ENCODE measurements around the gene KIF9.
"Not testable (repeated sequence)": the region's sequence is repeated elsewhere in the genome, so short reads cannot be mapped to it uniquely, and the experiment has no call there.

KIF9 gene

DNA sequence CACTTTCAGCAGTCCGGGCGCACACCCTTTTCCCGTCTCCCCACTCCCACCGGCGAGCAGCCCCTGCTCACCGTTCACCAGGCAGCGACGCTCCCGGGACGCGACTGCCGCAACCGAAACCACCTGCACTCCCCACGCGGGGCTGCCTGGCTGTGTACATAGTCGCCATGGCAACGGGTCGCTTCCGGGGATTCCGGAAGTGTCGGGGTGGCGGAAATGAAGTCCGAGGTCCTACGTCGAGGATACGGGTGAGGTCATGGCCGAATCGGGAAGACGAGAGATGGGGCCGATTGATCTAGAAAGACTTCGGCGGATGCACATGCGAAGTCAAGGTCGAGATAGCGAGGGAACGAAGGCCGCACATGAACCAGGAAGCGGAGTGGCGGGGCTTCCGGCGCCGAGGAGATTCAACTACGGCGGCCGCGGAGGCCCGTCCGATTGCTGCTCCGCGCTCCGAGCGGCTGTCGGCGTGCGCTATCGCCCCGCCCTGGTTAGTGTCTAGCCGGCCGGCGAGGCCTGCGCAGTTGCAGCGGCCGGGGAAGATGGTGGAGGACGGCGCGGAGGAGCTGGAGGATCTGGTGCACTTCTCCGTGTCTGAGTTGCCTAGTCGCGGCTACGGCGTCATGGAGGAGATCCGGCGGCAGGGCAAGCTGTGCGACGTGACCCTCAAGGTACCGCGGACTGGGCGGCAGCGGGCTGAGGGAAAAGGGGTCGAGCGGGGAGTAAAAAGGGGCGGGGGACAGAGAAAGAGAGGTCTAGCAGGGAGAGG lies at the start of gene KIF9, which contains the start of gene KLHL18:
Gene KIF9, minus strand, starts transcription at position 376 of the 769 bp plus-strand sequence. CDS start 5,425 bp downstream, outside the sequence.
Gene KLHL18, plus strand, starts transcription at position 521 of the 769 bp plus-strand sequence. Its CDS starts 22 bp downstream, at position 543.
- H3K4me1 ChIP-seq (ENCODE audit: control insufficient read depth, insufficient read depth, low read length) = peaks cover 3% of the 10 kb centered on the region
- H3K27ac ChIP-seq (ENCODE audit: low read depth, low read length) = peak within 1 kb of the TSS; percentile 83
- peak within 1 kb of the TSS; percentile 92 for H3K9ac ChIP-seq (ENCODE audit: low read length)
- peak within 1 kb of the TSS; percentile 86 for H3K4me3 ChIP-seq (ENCODE audit: low read depth, low read length)
- H3K27me3 ChIP-seq (ENCODE audit: control insufficient read depth, insufficient read depth, low read length) = no peaks in the 10 kb centered on the region
- H3K9me3 ChIP-seq (ENCODE audit: control insufficient read depth, insufficient read depth, low read depth, low read length) = no peaks in the 10 kb centered on the region
- H3K36me3 ChIP-seq (ENCODE audit: control insufficient read depth, insufficient read depth, low read length) = peaks cover 4% of the 10 kb centered on the region

DNA sequence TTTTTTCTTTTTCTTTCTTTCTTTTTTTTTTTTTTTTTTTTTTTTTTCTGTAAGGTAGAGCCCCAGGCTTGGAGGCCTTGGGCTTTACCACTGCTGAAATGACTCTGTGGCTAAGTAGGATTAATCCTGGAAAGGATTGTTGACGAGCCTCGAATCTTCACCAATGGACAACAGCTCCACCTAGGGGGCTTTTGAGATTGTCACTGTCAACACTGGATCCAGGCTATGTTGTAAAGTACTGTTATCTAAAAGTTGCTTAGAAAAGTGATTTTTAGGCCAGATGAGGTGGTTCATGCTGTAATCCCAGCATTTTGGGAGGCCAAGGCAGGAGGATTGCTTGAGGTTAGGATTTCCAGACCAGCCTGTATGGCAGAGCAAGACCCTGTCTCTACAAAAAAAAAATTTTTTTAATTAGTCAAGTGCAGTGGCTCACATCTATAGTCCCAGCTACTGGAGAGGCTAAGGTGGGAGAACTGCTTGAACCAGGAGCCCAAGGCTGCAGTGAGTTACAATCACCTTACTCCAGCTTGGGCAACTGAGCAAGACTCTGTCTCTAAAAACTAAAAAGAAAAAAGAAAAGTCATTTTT lies 41.8 kb upstream of the KIF9 start:
- H3K27ac ChIP-seq (ENCODE audit: low read depth, low read length) = no peak overlapping the region
- H3K4me1 ChIP-seq (ENCODE audit: control insufficient read depth, insufficient read depth, low read length) = no peaks in the 10 kb centered on the region; the same call in 1 of the 2 replicates
- H3K9me3 ChIP-seq (ENCODE audit: control insufficient read depth, insufficient read depth, low read depth, low read length) = no peaks in the 10 kb centered on the region
- H3K36me3 ChIP-seq (ENCODE audit: control insufficient read depth, insufficient read depth, low read length) = peaks cover 75% of the 10 kb centered on the region
- no peaks in the 10 kb centered on the region for H3K27me3 ChIP-seq (ENCODE audit: control insufficient read depth, insufficient read depth, low read length)
- no peak overlapping the region for H3K9ac ChIP-seq (ENCODE audit: low read length)
- no peak overlapping the region for H3K4me3 ChIP-seq (ENCODE audit: low read depth, low read length)

- no peaks in the 10 kb centered on the region; the same call in 1 of the 2 replicates for H3K4me1 ChIP-seq (ENCODE audit: control insufficient read depth, insufficient read depth, low read length)
- H3K27ac ChIP-seq (ENCODE audit: low read depth, low read length) = no peak overlapping the region
- H3K36me3 ChIP-seq (ENCODE audit: control insufficient read depth, insufficient read depth, low read length) = peaks cover 77% of the 10 kb centered on the region
- H3K9me3 ChIP-seq (ENCODE audit: control insufficient read depth, insufficient read depth, low read depth, low read length) = no peaks in the 10 kb centered on the region
- H3K9ac ChIP-seq (ENCODE audit: low read length) = no peak overlapping the region
- H3K4me3 ChIP-seq (ENCODE audit: low read depth, low read length) = no peak overlapping the region
- H3K27me3 ChIP-seq (ENCODE audit: control insufficient read depth, insufficient read depth, low read length) = no peaks in the 10 kb centered on the region
These were observed 41.1 kb upstream of the KIF9 start for GRCh38 chr3:47323431-47324277.

DNA sequence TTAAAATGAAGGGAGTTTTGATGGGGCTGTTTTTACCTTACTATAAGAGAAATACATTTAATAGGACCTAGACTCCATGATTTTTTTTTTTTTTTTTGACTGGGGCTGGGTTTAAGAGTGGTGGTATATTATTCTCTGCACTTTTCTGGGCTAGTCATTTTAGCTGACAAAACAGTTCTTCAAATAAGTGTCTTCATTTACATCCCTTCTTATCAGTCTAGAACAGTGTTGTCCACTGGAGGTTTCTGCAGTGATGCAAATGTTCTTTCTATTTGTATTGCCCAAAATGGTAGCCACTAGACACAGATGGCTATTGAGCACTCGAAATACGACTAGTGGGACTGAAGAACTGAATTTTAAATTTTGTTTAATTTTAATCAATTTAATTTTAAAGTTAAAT lies 37.4 kb upstream of the KIF9 start:
- Histone ChIP-seq H3K9ac (ENCODE audit: low read length) (no peak overlapping the region), H3K4me3 (ENCODE audit: low read depth, low read length) (no peak overlapping the region), H3K36me3 (ENCODE audit: control insufficient read depth, insufficient read depth, low read length) (peaks cover 52% of the 10 kb centered on the region), H3K9me3 (ENCODE audit: control insufficient read depth, insufficient read depth, low read depth, low read length) (no peaks in the 10 kb centered on the region), H3K27me3 (ENCODE audit: control insufficient read depth, insufficient read depth, low read length) (no peaks in the 10 kb centered on the region), H3K4me1 (ENCODE audit: control insufficient read depth, insufficient read depth, low read length) (peaks cover 1% of the 10 kb centered on the region; the same call in 1 of the 2 replicates), H3K27ac (ENCODE audit: low read depth, low read length) (no peak overlapping the region)

GRCh38 chr3:47318916-47319315 lies 36.3 kb upstream of the KIF9 start:
- no peak overlapping the region for H3K9ac ChIP-seq (ENCODE audit: low read length)
- no peak overlapping the region for H3K4me3 ChIP-seq (ENCODE audit: low read depth, low read length)
- no peaks in the 10 kb centered on the region for H3K9me3 ChIP-seq (ENCODE audit: control insufficient read depth, insufficient read depth, low read depth, low read length)
- no peak overlapping the region for H3K27ac ChIP-seq (ENCODE audit: low read depth, low read length)
- H3K4me1 ChIP-seq (ENCODE audit: control insufficient read depth, insufficient read depth, low read length) = peaks cover 5% of the 10 kb centered on the region; the same call in 1 of the 2 replicates
- H3K36me3 ChIP-seq (ENCODE audit: control insufficient read depth, insufficient read depth, low read length) = peaks cover 46% of the 10 kb centered on the region
- no peaks in the 10 kb centered on the region for H3K27me3 ChIP-seq (ENCODE audit: control insufficient read depth, insufficient read depth, low read length)

DNA sequence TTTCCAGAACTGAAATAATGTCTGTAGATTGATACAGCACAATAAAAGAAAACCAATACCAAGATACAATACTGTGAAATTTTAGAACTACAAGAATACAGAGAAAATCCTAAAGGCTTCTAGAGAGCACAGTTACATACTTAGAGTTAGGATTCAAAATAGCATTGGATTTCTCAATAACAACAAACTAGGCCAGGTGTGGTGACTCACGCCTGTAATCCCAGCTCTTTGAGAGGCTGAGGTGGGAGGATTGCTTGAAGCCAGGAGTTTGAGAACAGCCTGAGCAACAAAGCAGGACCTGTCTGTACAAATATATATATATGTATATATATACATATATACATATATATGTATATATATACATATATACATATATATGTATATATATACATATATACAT lies 33.6 kb upstream of the KIF9 start:
- H3K9ac ChIP-seq (ENCODE audit: low read length); H3K27ac ChIP-seq (ENCODE audit: low read depth, low read length); H3K4me1 ChIP-seq (ENCODE audit: control insufficient read depth, insufficient read depth, low read length); H3K9me3 ChIP-seq (ENCODE audit: control insufficient read depth, insufficient read depth, low read depth, low read length); H3K27me3 ChIP-seq (ENCODE audit: control insufficient read depth, insufficient read depth, low read length); H3K4me3 ChIP-seq (ENCODE audit: low read depth, low read length): not testable (repeated sequence)
- H3K36me3 ChIP-seq (ENCODE audit: control insufficient read depth, insufficient read depth, low read length) = peaks cover 23% of the 10 kb centered on the region

GRCh38 chr3:47315069-47315647 lies 32.6 kb upstream of the KIF9 start:
- Histone ChIP-seq H3K27ac (ENCODE audit: low read depth, low read length) (no peak overlapping the region), H3K9ac (ENCODE audit: low read length) (no peak overlapping the region), H3K4me1 (ENCODE audit: control insufficient read depth, insufficient read depth, low read length) (peaks cover 5% of the 10 kb centered on the region; the same call in 1 of the 2 replicates), H3K4me3 (ENCODE audit: low read depth, low read length) (no peak overlapping the region), H3K9me3 (ENCODE audit: control insufficient read depth, insufficient read depth, low read depth, low read length) (no peaks in the 10 kb centered on the region; the same call in none of the 2 replicates), H3K36me3 (ENCODE audit: control insufficient read depth, insufficient read depth, low read length) (peaks cover 17% of the 10 kb centered on the region), H3K27me3 (ENCODE audit: control insufficient read depth, insufficient read depth, low read length) (no peaks in the 10 kb centered on the region)

DNA sequence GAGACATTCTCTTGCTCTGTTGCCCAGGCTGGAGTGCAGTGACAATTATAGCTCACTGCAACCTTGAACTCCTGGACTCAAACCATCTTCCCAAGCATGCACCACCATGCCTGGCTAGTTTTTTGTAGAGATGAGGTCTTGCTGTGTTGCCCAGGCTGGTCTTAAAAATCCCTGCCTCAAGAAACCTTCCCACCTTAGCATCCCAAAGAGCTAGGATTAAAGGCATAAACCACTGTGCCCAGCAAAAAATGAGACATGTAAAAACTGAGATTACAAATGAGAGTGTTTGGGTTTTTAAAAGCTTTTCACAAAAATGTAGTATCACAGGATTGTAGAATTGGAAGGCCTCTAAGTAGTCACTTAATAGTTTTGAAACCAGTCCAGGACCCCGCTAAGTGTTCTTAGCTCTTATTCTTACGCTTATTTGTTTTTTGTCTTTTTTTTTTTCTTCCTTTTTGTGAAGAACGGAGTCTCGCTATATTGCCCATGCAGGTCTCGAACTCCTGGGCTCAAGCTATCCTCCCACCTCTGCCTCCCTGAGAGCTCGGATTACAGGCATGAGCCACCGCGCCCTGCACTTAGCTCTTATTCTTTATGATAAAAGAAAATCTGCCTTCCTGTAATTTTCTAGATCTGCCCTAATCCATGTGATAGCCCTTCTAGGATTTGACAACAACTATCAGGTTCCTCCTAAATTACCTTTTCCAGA lies 31.6 kb upstream of the KIF9 start:
- Histone ChIP-seq H3K9me3 (ENCODE audit: control insufficient read depth, insufficient read depth, low read depth, low read length) (no peaks in the 10 kb centered on the region; the same call in none of the 2 replicates), H3K9ac (ENCODE audit: low read length) (no peak overlapping the region), H3K27ac (ENCODE audit: low read depth, low read length) (no peak overlapping the region), H3K4me1 (ENCODE audit: control insufficient read depth, insufficient read depth, low read length) (peaks cover 5% of the 10 kb centered on the region; the same call in 1 of the 2 replicates), H3K36me3 (ENCODE audit: control insufficient read depth, insufficient read depth, low read length) (peaks cover 10% of the 10 kb centered on the region; the same call in 1 of the 2 replicates), H3K4me3 (ENCODE audit: low read depth, low read length) (no peak overlapping the region), H3K27me3 (ENCODE audit: control insufficient read depth, insufficient read depth, low read length) (no peaks in the 10 kb centered on the region)

DNA sequence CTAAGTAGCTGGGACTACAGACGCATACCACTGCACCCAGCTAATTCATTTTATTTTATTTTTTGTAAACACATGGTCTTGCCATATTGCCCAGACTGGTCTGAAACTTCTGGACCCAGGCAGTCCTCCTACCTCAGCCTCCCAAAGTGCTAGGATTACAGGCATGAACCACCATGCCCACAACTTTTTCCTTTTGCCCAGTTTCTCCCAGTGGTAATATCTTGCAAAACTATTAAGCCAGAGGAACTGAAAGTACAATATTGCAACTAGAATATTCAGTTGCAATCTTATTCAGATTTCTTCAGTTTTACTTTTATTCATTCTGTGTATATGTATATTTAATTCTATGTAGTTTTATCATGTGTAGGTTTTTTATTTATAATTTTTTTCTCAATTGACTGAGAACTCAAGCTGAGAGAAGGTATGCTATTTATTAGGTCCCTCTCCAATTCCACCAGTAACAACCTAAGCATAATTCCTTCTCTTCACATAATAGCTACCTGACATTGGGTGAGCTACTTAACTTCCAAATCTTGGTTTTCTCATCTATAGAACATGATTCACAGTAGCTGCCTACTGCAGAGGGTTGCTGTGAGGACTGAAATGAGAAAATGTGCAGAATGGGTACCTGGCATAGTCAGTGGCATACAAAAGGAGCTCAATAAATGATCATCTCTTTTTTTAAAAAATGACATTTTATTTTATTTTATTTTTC lies 30.9 kb upstream of the KIF9 start:
- Histone ChIP-seq H3K4me1 (ENCODE audit: control insufficient read depth, insufficient read depth, low read length) (peaks cover 5% of the 10 kb centered on the region; the same call in 1 of the 2 replicates), H3K27me3 (ENCODE audit: control insufficient read depth, insufficient read depth, low read length) (no peaks in the 10 kb centered on the region), H3K9ac (ENCODE audit: low read length) (no peak overlapping the region), H3K9me3 (ENCODE audit: control insufficient read depth, insufficient read depth, low read depth, low read length) (no peaks in the 10 kb centered on the region; the same call in none of the 2 replicates), H3K36me3 (ENCODE audit: control insufficient read depth, insufficient read depth, low read length) (peaks cover 6% of the 10 kb centered on the region; the same call in 1 of the 2 replicates), H3K27ac (ENCODE audit: low read depth, low read length) (no peak overlapping the region), H3K4me3 (ENCODE audit: low read depth, low read length) (no peak overlapping the region)
